Fibroblast of lung (primary cell): ENCODE measurements around the gene HEMK1. TPM values are rescaled to one million over a fixed set of nuclear protein-coding genes. Genes with fewer than 3 reads are reported as not detected.

Experiments
- DNase-seq, 2 donors: peaks; one replicate each; pipeline versions ENCODE4 v3.0.0 to v3.0.0-alpha.2; 2010; ENCODE audit warnings: low read depth in 2 of 2
- H2AFZ ChIP-seq: 2 replicates; pipeline ENCODE4 v1.5.1; 2012; ENCODE audit warnings: low read length, control low read depth, inconsistent platforms
- H3K27ac ChIP-seq: 2 replicates; pipeline ENCODE4 v1.5.1; 2011; ENCODE audit warnings: low read length, control low read depth; ENCODE audit not compliant: insufficient read depth
- H3K27me3 ChIP-seq: 2 replicates; pipeline ENCODE4 v1.5.1; 2011; ENCODE audit warnings: mild to moderate bottlenecking, low read length; ENCODE audit not compliant: control insufficient read depth, insufficient read depth
- H3K36me3 ChIP-seq: 2 replicates; pipeline ENCODE4 v1.5.1; 2011; ENCODE audit warnings: low read length; ENCODE audit not compliant: control insufficient read depth, insufficient read depth
- H3K4me1 ChIP-seq: 2 replicates; pipeline ENCODE4 v1.5.1; 2011; ENCODE audit warnings: low read length; ENCODE audit not compliant: control insufficient read depth, insufficient read depth; ENCODE audit errors: extremely low read depth
- H3K4me2 ChIP-seq: 2 replicates; pipeline ENCODE4 v1.5.1; 2011; ENCODE audit warnings: low read length, control low read depth; ENCODE audit not compliant: insufficient read depth; ENCODE audit errors: extremely low read depth
- H3K4me3 ChIP-seq, 4 experiments: fragments of 200-600 bp in 1 of 4; sonication (generic) in 1 of 4; replicated peaks in 1 of 4; 2 replicates each; pipeline ENCODE4 v1.5.1; 2011 to 2016; ENCODE audit warnings: low read length in 4 of 4, low read depth in 3 of 4, mild to moderate bottlenecking in 3 of 4, control low read depth in 2 of 4, inconsistent platforms in 1 of 4, mixed read lengths in 1 of 4; ENCODE audit not compliant: insufficient read depth in 1 of 4; ENCODE audit errors: control extremely low read depth in 1 of 4
- H3K79me2 ChIP-seq: 2 replicates; pipeline ENCODE4 v1.5.1; 2012; ENCODE audit warnings: mild to moderate bottlenecking, low read length, inconsistent platforms; ENCODE audit not compliant: control insufficient read depth, insufficient read depth
- H3K9ac ChIP-seq: 2 replicates; pipeline ENCODE4 v1.5.1; 2011; ENCODE audit warnings: mild to moderate bottlenecking, low read length, control low read depth; ENCODE audit not compliant: insufficient read depth
- H3K9me3 ChIP-seq: 2 replicates; pipeline ENCODE4 v1.5.1; 2012; ENCODE audit warnings: low read depth, low read length; ENCODE audit not compliant: control insufficient read depth, insufficient read depth
- H4K20me1 ChIP-seq: 2 replicates; pipeline ENCODE4 v1.5.1; 2011; ENCODE audit warnings: low read length; ENCODE audit not compliant: control insufficient read depth, insufficient read depth; ENCODE audit errors: extremely low read depth
- CTCF ChIP-seq, 2 donors: IDR thresholded peaks in 1 of 2; conservative IDR thresholded peaks in 1 of 2; 1 replicate in 1 of 2; 2 replicates in 1 of 2; pipeline ENCODE4 v1.5.1; 2011 to 2012; ENCODE audit warnings: low read length in 2 of 2, control low read depth in 1 of 2, inconsistent platforms in 1 of 2, low read depth in 1 of 2, mild to moderate bottlenecking in 1 of 2
- EZH2 ChIP-seq: IDR thresholded peaks from 2 replicates; pipeline ENCODE4 v1.5.1; 2012; ENCODE audit warnings: low read length, control low read depth, mild to moderate bottlenecking; ENCODE audit errors: missing control alignments
- polyA plus RNA-seq, 2 donors: library from polyadenylated mRNA; depleted of rRNA in 1 of 2; stranded (reverse) in 1 of 2; unstranded in 1 of 2; fragments of >200 nt; gene quantifications; 2 replicates each; pipeline ENCODE4 v1.2.1, GENCODE V29; 2011 to 2012; ENCODE audit warnings: missing spikeins in 1 of 2
- total RNA-seq: library from RNA; depleted of rRNA; stranded (reverse); fragments of >200 nt; gene quantifications from 2 replicates; pipeline ENCODE4 v1.2.1, GENCODE V29; 2014

HEMK1 gene
- total and polyA plus RNA-seq, 2 donors (not counting 1 experiment from before 2014, with no cell fraction given): 8.4 to 12.7 TPM

- H3K4me2 ChIP-seq: peak within 1 kb of the TSS; percentile 82
- peak within 1 kb of the TSS; percentile 29 for H3K9ac ChIP-seq
- peak; percentile 86 to 88 for DNase-seq
- TF ChIP-seq EZH2 (no peak), CTCF (conservative IDR thresholded peaks at IDR 0.05 in 1 of 2, IDR thresholded peaks at IDR 0.05 in 1 of 2; ENCODE audit: low read depth in 1 of 2, low read length in 2 of 2) (no peak)
- H3K79me2 ChIP-seq: peaks cover 7% of the 10 kb centered on the region
- no peaks in the 10 kb centered on the region for H3K27me3 ChIP-seq
- H3K27ac ChIP-seq: peak within 1 kb of the TSS; percentile 56
- H3K4me3 ChIP-seq: peak within 1 kb of the TSS; percentile 39 to 99 (median 96)
- H3K4me1 ChIP-seq: peaks cover 5% of the 10 kb centered on the region
- no peaks in the 10 kb centered on the region for H3K9me3 ChIP-seq
- peak within 1 kb of the TSS; percentile 81 for H2AFZ ChIP-seq
- H4K20me1 ChIP-seq: no peaks in the 10 kb centered on the region
- H3K36me3 ChIP-seq: no peaks in the 10 kb centered on the region
These were observed 1.7 kb upstream of the HEMK1 start, which contains the start of gene C3orf18 for GRCh38 chr3:50567386-50568167. Gene C3orf18, minus strand, starts transcription at chr3:50567747. Its CDS starts 2,048 bp downstream, at chr3:50565699.

- H3K27ac ChIP-seq: no peak overlapping the region
- peaks cover 5% of the 10 kb centered on the region for H3K4me1 ChIP-seq
- TF ChIP-seq CTCF (conservative IDR thresholded peaks at IDR 0.05 in 1 of 2, IDR thresholded peaks at IDR 0.05 in 1 of 2; ENCODE audit: low read depth in 1 of 2, low read length in 2 of 2) (no peak), EZH2 (no peak)
- H3K79me2 ChIP-seq: peaks cover 7% of the 10 kb centered on the region
- peak overlapping the region in 2 of 4 experiments; percentile 95 to 98 for H3K4me3 ChIP-seq
- H3K4me2 ChIP-seq: peak overlapping the region; percentile 93
- peaks cover 7% of the 10 kb centered on the region for H3K36me3 ChIP-seq
- no peaks in the 10 kb centered on the region for H3K27me3 ChIP-seq
- DNase-seq: no peak
- H3K9ac ChIP-seq: no peak overlapping the region
- no peak overlapping the region for H2AFZ ChIP-seq
- no peaks in the 10 kb centered on the region for H3K9me3 ChIP-seq
- no peaks in the 10 kb centered on the region for H4K20me1 ChIP-seq
These were observed 1.4 kb downstream of the HEMK1 start for GRCh38 chr3:50570508-50571279.

GRCh38 chr3:50571486-50571885 lies 2.2 kb downstream of the HEMK1 start:
- Histone ChIP-seq H3K27ac (no peak overlapping the region), H3K4me1 (peaks cover 5% of the 10 kb centered on the region), H3K27me3 (no peaks in the 10 kb centered on the region), H3K9ac (no peak overlapping the region), H3K4me2 (no peak overlapping the region), H3K36me3 (peaks cover 7% of the 10 kb centered on the region), H2AFZ (no peak overlapping the region), H3K79me2 (peaks cover 7% of the 10 kb centered on the region), H3K4me3 (no peak overlapping the region), H4K20me1 (no peaks in the 10 kb centered on the region), H3K9me3 (no peaks in the 10 kb centered on the region)
- DNase-seq: no peak
- TF ChIP-seq EZH2 (no peak), CTCF (conservative IDR thresholded peaks at IDR 0.05 in 1 of 2, IDR thresholded peaks at IDR 0.05 in 1 of 2; ENCODE audit: low read depth in 1 of 2, low read length in 2 of 2) (no peak)
